HG02852 (cell line): Measurements from ENCODE around the gene KLHL14.

Experiments
- ATAC-seq: cut with Tn5 transposase; IDR thresholded peaks from one replicate; pipeline ENCODE4 v1.9.1; 2021; ENCODE audit warnings: mild to moderate bottlenecking, moderate library complexity; ENCODE audit not compliant: unreplicated experiment

Gene KLHL14

GRCh38 chr18:32770666-32771168 is 2.1 kb downstream of the KLHL14 start:
- no peak for ATAC-seq

- no peak for ATAC-seq
Observed at GRCh38 chr18:32770054-32770665, 2.7 kb downstream of the KLHL14 start.

GRCh38 chr18:32769586-32770053 is 3.2 kb downstream of the KLHL14 start:
- ATAC-seq, result no peak

- no peak for ATAC-seq
Observed at GRCh38 chr18:32769071-32769585, 3.7 kb downstream of the KLHL14 start.

- ATAC-seq, result no peak
Observed at GRCh38 chr18:32767400-32767799, 5.4 kb downstream of the KLHL14 start.

- ATAC-seq, result no peak
Observed at GRCh38 chr18:32764611-32765244, 8.1 kb downstream of the KLHL14 start.

GRCh38 chr18:32763293-32763692 is 9.5 kb downstream of the KLHL14 start:
- no peak for ATAC-seq

GRCh38 chr18:32761231-32761630 is 11.6 kb downstream of the KLHL14 start:
- no peak for ATAC-seq

- ATAC-seq, result peak; percentile 97
Observed at GRCh38 chr18:32760391-32760790, 12.4 kb downstream of the KLHL14 start.

- no peak for ATAC-seq
Observed at GRCh38 chr18:32759611-32760167, 13.1 kb downstream of the KLHL14 start.

GRCh38 chr18:32754508-32755263 is 18.1 kb downstream of the KLHL14 start:
- ATAC-seq, result no peak

- ATAC-seq, result no peak
Observed at GRCh38 chr18:32753656-32754260, 19.1 kb downstream of the KLHL14 start.

GRCh38 chr18:32750328-32750727 is 22.5 kb downstream of the KLHL14 start:
- ATAC-seq, result no peak

GRCh38 chr18:32749809-32750208 is 23.0 kb downstream of the KLHL14 start:
- no peak for ATAC-seq

GRCh38 chr18:32742579-32742978 is 30.2 kb downstream of the KLHL14 start:
- ATAC-seq, result no peak

GRCh38 chr18:32735781-32736180 is 37.0 kb downstream of the KLHL14 start:
- ATAC-seq, result no peak

GRCh38 chr18:32734442-32734841 is 38.4 kb downstream of the KLHL14 start:
- no peak for ATAC-seq

GRCh38 chr18:32732165-32732564 is 40.7 kb downstream of the KLHL14 start:
- ATAC-seq, result no peak

GRCh38 chr18:32730620-32731091 is 42.2 kb downstream of the KLHL14 start:
- ATAC-seq, result peak; percentile 98

- ATAC-seq, result no peak
Observed at GRCh38 chr18:32730068-32730467, 42.8 kb downstream of the KLHL14 start.
